ENCODE measurements around the gene CDH13. TPM values are rescaled to one million over a fixed set of nuclear protein-coding genes. Genes with fewer than 3 reads are reported as not detected.

CDH13 gene
- total RNA-seq, 2 donors from 2014 or later = 4.1 to 7.1 TPM

GRCh38 chr16:83105279-83106077, 478.7 kb downstream of the CDH13 start:
- no peak for DNase-seq
- no peak for ATAC-seq
- intact Hi-C loops (cut with DNase I, micrococcal nuclease) = no loop called here

GRCh38 chr16:83109490-83110125, 482.8 kb downstream of the CDH13 start:
- no peak for ATAC-seq
- no peak for DNase-seq
- intact Hi-C loops (cut with DNase I, micrococcal nuclease) = no loop called here

GRCh38 chr16:83110269-83110668, 483.5 kb downstream of the CDH13 start:
- intact Hi-C loops (cut with DNase I, micrococcal nuclease) = no loop called here
- ATAC-seq (no peak), DNase-seq (no peak)

GRCh38 chr16:83113317-83113716, 486.5 kb downstream of the CDH13 start:
- DNase-seq (no peak), ATAC-seq (no peak)
- intact Hi-C loops (cut with DNase I, micrococcal nuclease) = no loop called here

GRCh38 chr16:83113811-83114210, 487.0 kb downstream of the CDH13 start:
- ATAC-seq (no peak), DNase-seq (no peak)
- intact Hi-C loops (cut with DNase I, micrococcal nuclease) = no loop called here

GRCh38 chr16:83115491-83116232, 488.9 kb downstream of the CDH13 start:
- peak; percentile 73 for ATAC-seq
- intact Hi-C loops (cut with DNase I, micrococcal nuclease) = no loop called here

GRCh38 chr16:83116274-83116892, 489.6 kb downstream of the CDH13 start:
- DNase-seq (no peak), ATAC-seq (no peak)
- intact Hi-C loops (cut with DNase I, micrococcal nuclease) = no loop called here

More at GRCh38 chr16:83115491-83116232, 488.9 kb downstream of the CDH13 start:
- DNase-seq = peak in 1 of 2 donors; percentile 10

GRCh38 chr16:83117810-83118209, 491.0 kb downstream of the CDH13 start:
- no peak for ATAC-seq
- no peak for DNase-seq
- intact Hi-C loops (cut with DNase I, micrococcal nuclease) = no loop called here

GRCh38 chr16:83118365-83118764, 491.6 kb downstream of the CDH13 start:
- DNase-seq (no peak), ATAC-seq (no peak)
- intact Hi-C loops (cut with DNase I, micrococcal nuclease) = no loop called here

GRCh38 chr16:83125999-83126568, 499.3 kb downstream of the CDH13 start:
- DNase-seq (no peak), ATAC-seq (no peak)
- intact Hi-C loops (cut with DNase I, micrococcal nuclease) = no loop called here

- ATAC-seq = no peak
- no peak for DNase-seq
- intact Hi-C loops (cut with DNase I, micrococcal nuclease) = no loop called here
Measured at GRCh38 chr16:83128041-83128440, 501.3 kb downstream of the CDH13 start.

GRCh38 chr16:83130039-83130438, 503.3 kb downstream of the CDH13 start:
- DNase-seq = no peak
- intact Hi-C loops (cut with DNase I, micrococcal nuclease) = no loop called here

GRCh38 chr16:83134638-83135037, 507.9 kb downstream of the CDH13 start:
- DNase-seq (no peak), ATAC-seq (no peak)
- intact Hi-C loops (cut with DNase I, micrococcal nuclease) = no loop called here

More at GRCh38 chr16:83130039-83130438, 503.3 kb downstream of the CDH13 start:
- no peak for ATAC-seq

- no peak for ATAC-seq
- no peak for DNase-seq
- intact Hi-C loops (cut with DNase I, micrococcal nuclease) = no loop called here
Measured at GRCh38 chr16:83136419-83136818, 509.6 kb downstream of the CDH13 start.

- no peak for DNase-seq
- no peak for ATAC-seq
- intact Hi-C loops (cut with DNase I, micrococcal nuclease) = no loop called here
Measured at GRCh38 chr16:83136924-83137323, 510.2 kb downstream of the CDH13 start.

GRCh38 chr16:83137326-83137781, 510.6 kb downstream of the CDH13 start:
- intact Hi-C loops (cut with DNase I, micrococcal nuclease) = no loop called here
- DNase-seq = peak in 1 of 2 donors; percentile 25
- ATAC-seq = peak; percentile 80

- intact Hi-C loops (cut with DNase I, micrococcal nuclease) = no loop called here
- no peak for ATAC-seq
- no peak for DNase-seq
Measured at GRCh38 chr16:83137894-83138293, 511.1 kb downstream of the CDH13 start.

- intact Hi-C loops (cut with DNase I, micrococcal nuclease) = no loop called here
- DNase-seq = no peak
- ATAC-seq = no peak
Measured at GRCh38 chr16:83138512-83138911, 511.7 kb downstream of the CDH13 start.
